ENCODE measurements around the gene HES6.

Gene HES6

GRCh38 chr2:238233625-238234024, 6.2 kb downstream of the HES6 start:
- DNase-seq = no peak

- DNase-seq = no peak
Measured at GRCh38 chr2:238231809-238232208, 8.0 kb downstream of the HES6 start.

GRCh38 chr2:238231251-238231793, 8.5 kb downstream of the HES6 start:
- peak; percentile 48 for DNase-seq

- DNase-seq = no peak
Measured at GRCh38 chr2:238230699-238231098, 9.1 kb downstream of the HES6 start.

GRCh38 chr2:238228700-238229099, 11.1 kb downstream of the HES6 start:
- no peak for DNase-seq

- no peak for DNase-seq
Measured at GRCh38 chr2:238227587-238228032, 12.2 kb downstream of the HES6 start.

- no peak for DNase-seq
Measured at GRCh38 chr2:238226698-238227586, 12.9 kb downstream of the HES6 start.

GRCh38 chr2:238225911-238226697, 13.7 kb downstream of the HES6 start:
- DNase-seq = peak; percentile 37

GRCh38 chr2:238225121-238225520, 14.7 kb downstream of the HES6 start:
- no peak for DNase-seq

- DNase-seq = no peak
Measured at GRCh38 chr2:238224356-238225035, 15.3 kb downstream of the HES6 start.

- DNase-seq = no peak
Measured at GRCh38 chr2:238220892-238221521, 18.8 kb downstream of the HES6 start.

- no peak for DNase-seq
Measured at GRCh38 chr2:238220274-238220891, 19.5 kb downstream of the HES6 start.

GRCh38 chr2:238216651-238217184, 23.1 kb downstream of the HES6 start:
- DNase-seq = no peak

GRCh38 chr2:238207006-238207405, 32.8 kb downstream of the HES6 start:
- DNase-seq = no peak

GRCh38 chr2:238203973-238204683, 35.7 kb downstream of the HES6 start:
- no peak for DNase-seq

GRCh38 chr2:238203094-238203972, 36.5 kb downstream of the HES6 start, which contains the start of gene ILKAP:
TSS of gene ILKAP (minus strand) at chr2:238203695. CDS start at chr2:238203553, 142 bp downstream.
- DNase-seq = peak; percentile 86

GRCh38 chr2:238202326-238203093, 37.3 kb downstream of the HES6 start:
- DNase-seq = peak; percentile 16

GRCh38 chr2:238190445-238190844, 49.4 kb downstream of the HES6 start:
- no peak for DNase-seq
